ENCODE data around the gene MEF2D. TPM values are rescaled to one million over a fixed set of nuclear protein-coding genes. Genes with fewer than 3 reads are reported as not detected.

MEF2D gene
- total and polyA plus RNA-seq, 7 donors, result 43.1 to 258 (median 126) TPM

- H3K9me3 ChIP-seq, result no peaks in the 10 kb centered on the region
- ATAC-seq, result no peak
- TF ChIP-seq CTCF (IDR thresholded peaks at IDR 0.05), result no peak
- H3K4me3 ChIP-seq, result no peak overlapping the region
- no peaks in the 10 kb centered on the region for H3K36me3 ChIP-seq (ENCODE audit: insufficient read depth in 1 of 2, low read depth in 1 of 2)
- 35 to 42% (median 39%) methylated on average over 12 of the region's 12 CpGs for WGBS, 3 donors
- intact Hi-C loops (cut with DNase I), result no loop called here
- peaks cover 0 to 86% (median 53%) of the 10 kb centered on the region in 3 donors for H3K27me3 ChIP-seq (ENCODE audit: insufficient read depth in 3 of 3, low read length in 2 of 3)
- no peaks in the 10 kb centered on the region for H3K4me1 ChIP-seq
- no peak for DNase-seq
- no peak overlapping the region for H3K27ac ChIP-seq
Observed at GRCh38 chr1:156431769-156432668, 68.6 kb downstream of the MEF2D start.

GRCh38 chr1:156431366-156431765 is 69.2 kb downstream of the MEF2D start:
- ATAC-seq, result no peak
- no peak for DNase-seq
- intact Hi-C loops (cut with DNase I), result no loop called here

GRCh38 chr1:156430866-156431265 is 69.7 kb downstream of the MEF2D start:
- H3K4me3 ChIP-seq, result no peak overlapping the region
- 21 to 31% (median 31%) methylated on average over 3 of the region's 3 CpGs for WGBS, 3 donors
- DNase-seq (no peak), ATAC-seq (no peak)
- no peak overlapping the region for H3K27ac ChIP-seq
- H3K9me3 ChIP-seq, result no peaks in the 10 kb centered on the region
- intact Hi-C loops (cut with DNase I), result no loop called here
- H3K4me1 ChIP-seq, result no peaks in the 10 kb centered on the region
- peaks cover 0 to 84% (median 45%) of the 10 kb centered on the region in 3 donors for H3K27me3 ChIP-seq (ENCODE audit: insufficient read depth in 3 of 3, low read length in 2 of 3)
- no peaks in the 10 kb centered on the region for H3K36me3 ChIP-seq (ENCODE audit: insufficient read depth in 1 of 2, low read depth in 1 of 2)
- no peak for TF ChIP-seq CTCF (IDR thresholded peaks at IDR 0.05)

More at GRCh38 chr1:156431366-156431765, 69.2 kb downstream of the MEF2D start:
- H3K9me3 ChIP-seq, result no peaks in the 10 kb centered on the region
- H3K4me3 ChIP-seq, result no peak overlapping the region
- H3K27me3 ChIP-seq (ENCODE audit: insufficient read depth in 3 of 3, low read length in 2 of 3), result peaks cover 0 to 86% (median 50%) of the 10 kb centered on the region in 3 donors
- no peaks in the 10 kb centered on the region for H3K36me3 ChIP-seq (ENCODE audit: insufficient read depth in 1 of 2, low read depth in 1 of 2)
- 60 to 64% (median 64%) methylated on average over 4 of the region's 4 CpGs for WGBS, 3 donors
- no peaks in the 10 kb centered on the region for H3K4me1 ChIP-seq
- no peak for TF ChIP-seq CTCF (IDR thresholded peaks at IDR 0.05)
- H3K27ac ChIP-seq, result no peak overlapping the region

GRCh38 chr1:156430303-156430702 is 70.3 kb downstream of the MEF2D start:
- 6 to 15% (median 10%) methylated on average over 7 of the region's 7 CpGs for WGBS, 3 donors
- H3K4me1 ChIP-seq, result no peaks in the 10 kb centered on the region
- intact Hi-C loops (cut with DNase I), result no loop called here
- DNase-seq (no peak), ATAC-seq (no peak)
- no peak for TF ChIP-seq CTCF (IDR thresholded peaks at IDR 0.05)
- no peak overlapping the region for H3K27ac ChIP-seq
- peaks cover 0 to 81% (median 43%) of the 10 kb centered on the region in 3 donors for H3K27me3 ChIP-seq (ENCODE audit: insufficient read depth in 3 of 3, low read length in 2 of 3)
- H3K9me3 ChIP-seq, result no peaks in the 10 kb centered on the region
- no peaks in the 10 kb centered on the region for H3K36me3 ChIP-seq (ENCODE audit: insufficient read depth in 1 of 2, low read depth in 1 of 2)
- no peak overlapping the region for H3K4me3 ChIP-seq

Measured in psoas muscle (tissue), 8 donors.